ENCODE data around the gene CIAO2A.
A peak's percentile ranks its signal among the peaks of the same experiment; 100 is the strongest.
"Not testable (repeated sequence)": the region's sequence is repeated elsewhere in the genome, so short reads cannot be mapped to it uniquely, and the experiment has no call there.

The CIAO2A gene

GRCh38 chr15:64093627-64094417, at the start of gene CIAO2A:
Gene CIAO2A, minus strand, starts transcription at chr15:64093838. Its CDS starts 70 bp downstream, at chr15:64093768.
- peak; percentile 84 to 88 for DNase-seq (ENCODE audit: low read depth in 2 of 2)

- DNase-seq (ENCODE audit: low read depth in 2 of 2): no peak
Measured at GRCh38 chr15:64143276-64143675, 49.6 kb upstream of the CIAO2A start.

GRCh38 chr15:64141798-64142512, 48.3 kb upstream of the CIAO2A start:
- DNase-seq (ENCODE audit: low read depth in 2 of 2): no peak

GRCh38 chr15:64138331-64138941, 44.8 kb upstream of the CIAO2A start:
- no peak for DNase-seq (ENCODE audit: low read depth in 2 of 2)

GRCh38 chr15:64137226-64137833, 43.7 kb upstream of the CIAO2A start:
- DNase-seq (ENCODE audit: low read depth in 2 of 2): no peak

GRCh38 chr15:64136347-64136746, 42.7 kb upstream of the CIAO2A start:
- no peak for DNase-seq (ENCODE audit: low read depth in 2 of 2)

- no peak for DNase-seq (ENCODE audit: low read depth in 2 of 2)
Measured at GRCh38 chr15:64134345-64134829, 40.7 kb upstream of the CIAO2A start.

GRCh38 chr15:64133623-64134344, 40.1 kb upstream of the CIAO2A start:
- no peak for DNase-seq (ENCODE audit: low read depth in 2 of 2)

- no peak for DNase-seq (ENCODE audit: low read depth in 2 of 2)
Measured at GRCh38 chr15:64132217-64132616, 38.6 kb upstream of the CIAO2A start.

GRCh38 chr15:64131547-64131946, 37.9 kb upstream of the CIAO2A start:
- no peak for DNase-seq (ENCODE audit: low read depth in 2 of 2)

- no peak for DNase-seq (ENCODE audit: low read depth in 2 of 2)
Measured at GRCh38 chr15:64130159-64130558, 36.5 kb upstream of the CIAO2A start.

GRCh38 chr15:64127521-64128270, 34.1 kb upstream of the CIAO2A start:
- DNase-seq (ENCODE audit: low read depth in 2 of 2): no peak

GRCh38 chr15:64125978-64126377, 32.3 kb upstream of the CIAO2A start:
- no peak for DNase-seq (ENCODE audit: low read depth in 2 of 2)

- no peak for DNase-seq (ENCODE audit: low read depth in 2 of 2)
Measured at GRCh38 chr15:64122936-64123351, 29.3 kb upstream of the CIAO2A start.

- no peak for DNase-seq (ENCODE audit: low read depth in 2 of 2)
Measured at GRCh38 chr15:64122444-64122843, 28.8 kb upstream of the CIAO2A start.

GRCh38 chr15:64121614-64122013, 28.0 kb upstream of the CIAO2A start:
- no peak for DNase-seq (ENCODE audit: low read depth in 2 of 2)

GRCh38 chr15:64120322-64120721, 26.7 kb upstream of the CIAO2A start:
- not testable (repeated sequence) for DNase-seq (ENCODE audit: low read depth in 2 of 2)

- DNase-seq (ENCODE audit: low read depth in 2 of 2): no peak
Measured at GRCh38 chr15:64117759-64118487, 24.3 kb upstream of the CIAO2A start.

- DNase-seq (ENCODE audit: low read depth in 2 of 2): no peak
Measured at GRCh38 chr15:64112904-64113303, 19.3 kb upstream of the CIAO2A start.

All from activated CD4-positive, alpha-beta T cell treated with anti-CD3 and anti-CD28 coated beads for 24 hours (primary cell).